Fibroblast of pulmonary artery (primary cell): Measurements from ENCODE around the gene REEP5.
"Not testable (repeated sequence)": the region's sequence is repeated elsewhere in the genome, so short reads cannot be mapped to it uniquely, and the experiment has no call there.

Experiments
- DNase-seq: peaks from one replicate; pipeline ENCODE4 v3.0.0-alpha.2; 2010; ENCODE audit warnings: low read depth
- H3K4me3 ChIP-seq: replicated peaks from 2 replicates; pipeline ENCODE4 v1.5.1; 2011; ENCODE audit warnings: low read depth, mild to moderate bottlenecking, control low read depth, low read length, moderate library complexity
- TF ChIP-seq, protein P1 (sequence below): IDR thresholded peaks from 2 replicates; pipeline ENCODE4 v1.5.1; 2011; ENCODE audit warnings: mild to moderate bottlenecking, control low read depth, low read length, inconsistent platforms; ENCODE audit errors: missing control alignments

REEP5 gene

GRCh38 chr5:112960863-112961504, 39.0 kb upstream of the REEP5 start:
- no peak for DNase-seq
- TF ChIP-seq, protein P1, sequence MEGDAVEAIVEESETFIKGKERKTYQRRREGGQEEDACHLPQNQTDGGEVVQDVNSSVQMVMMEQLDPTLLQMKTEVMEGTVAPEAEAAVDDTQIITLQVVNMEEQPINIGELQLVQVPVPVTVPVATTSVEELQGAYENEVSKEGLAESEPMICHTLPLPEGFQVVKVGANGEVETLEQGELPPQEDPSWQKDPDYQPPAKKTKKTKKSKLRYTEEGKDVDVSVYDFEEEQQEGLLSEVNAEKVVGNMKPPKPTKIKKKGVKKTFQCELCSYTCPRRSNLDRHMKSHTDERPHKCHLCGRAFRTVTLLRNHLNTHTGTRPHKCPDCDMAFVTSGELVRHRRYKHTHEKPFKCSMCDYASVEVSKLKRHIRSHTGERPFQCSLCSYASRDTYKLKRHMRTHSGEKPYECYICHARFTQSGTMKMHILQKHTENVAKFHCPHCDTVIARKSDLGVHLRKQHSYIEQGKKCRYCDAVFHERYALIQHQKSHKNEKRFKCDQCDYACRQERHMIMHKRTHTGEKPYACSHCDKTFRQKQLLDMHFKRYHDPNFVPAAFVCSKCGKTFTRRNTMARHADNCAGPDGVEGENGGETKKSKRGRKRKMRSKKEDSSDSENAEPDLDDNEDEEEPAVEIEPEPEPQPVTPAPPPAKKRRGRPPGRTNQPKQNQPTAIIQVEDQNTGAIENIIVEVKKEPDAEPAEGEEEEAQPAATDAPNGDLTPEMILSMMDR: no peak
- H3K4me3 ChIP-seq: no peak overlapping the region

DNA sequence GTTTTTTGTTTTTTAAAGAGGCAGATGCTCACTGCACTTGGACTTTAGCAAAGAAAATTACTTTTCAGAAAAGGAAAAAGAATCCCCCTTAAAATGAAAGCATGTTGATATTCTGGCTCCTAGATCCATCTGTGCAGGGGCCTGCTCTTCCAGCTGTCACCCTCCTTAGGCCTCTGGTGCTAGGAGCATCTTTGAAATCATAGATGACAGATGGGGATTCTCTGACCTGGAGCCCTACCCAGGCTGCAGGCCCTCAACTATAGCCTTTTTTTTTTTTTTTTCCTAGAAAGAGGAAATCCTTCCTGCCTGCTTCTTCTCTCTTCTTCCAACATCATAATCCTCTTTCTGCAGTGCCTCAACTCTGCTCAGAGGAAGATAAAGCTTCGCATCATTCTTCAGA, 38.3 kb upstream of the REEP5 start:
- TF ChIP-seq, protein P1: no peak
- no peak for DNase-seq
- H3K4me3 ChIP-seq: no peak overlapping the region

- peak; percentile 64 for DNase-seq
- H3K4me3 ChIP-seq: not testable (repeated sequence)
These were observed 37.8 kb upstream of the REEP5 start for GRCh38 chr5:112959872-112960271.

- DNase-seq: peak; percentile 91
- H3K4me3 ChIP-seq: peak overlapping the region; percentile 15
- TF ChIP-seq, protein P1: no peak
These were observed 36.4 kb upstream of the REEP5 start for GRCh38 chr5:112958093-112959088.

- H3K4me3 ChIP-seq: no peak overlapping the region
- TF ChIP-seq, protein P1: no peak
- no peak for DNase-seq
These were observed 35.2 kb upstream of the REEP5 start for GRCh38 chr5:112957036-112957808.

DNA sequence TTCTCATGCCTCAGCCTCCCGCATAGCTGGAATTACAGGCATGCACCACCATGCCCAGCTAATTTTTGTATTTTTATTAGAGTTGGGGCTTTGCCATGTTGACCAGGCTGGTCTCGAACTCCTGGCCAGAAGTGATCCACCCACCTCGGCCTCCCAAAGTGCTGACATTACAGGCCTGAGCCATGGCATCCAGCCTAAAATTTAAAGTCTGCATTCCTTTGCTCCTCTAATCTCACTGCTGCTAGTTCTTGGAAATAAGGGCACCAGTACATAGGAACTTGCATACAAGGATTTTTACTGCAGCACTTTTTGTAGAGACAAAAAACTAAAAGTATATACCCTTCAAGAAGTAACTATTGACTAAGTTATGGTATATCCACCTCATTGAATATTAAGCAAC, 34.6 kb upstream of the REEP5 start:
- H3K4me3 ChIP-seq: no peak overlapping the region
- DNase-seq: no peak
- TF ChIP-seq, protein P1: no peak
